Skeletal muscle tissue (tissue), 4 donors: ENCODE results near the gene PHF21B. TPM values are rescaled to one million over a fixed set of nuclear protein-coding genes. Genes with fewer than 3 reads are reported as not detected.
A peak's percentile ranks its signal among the peaks of the same experiment; 100 is the strongest.

Source experiments
- H3K27ac ChIP-seq: one replicate; pipeline ENCODE4 v1.7.0; 2013; ENCODE audit warnings: mild to moderate bottlenecking, low read depth, low read length, inconsistent platforms
- H3K27me3 ChIP-seq, 3 donors: one replicate each; pipeline ENCODE4 v1.7.0; 2013; ENCODE audit warnings: low read length in 3 of 3; ENCODE audit not compliant: control insufficient read depth in 3 of 3, insufficient read depth in 3 of 3
- H3K36me3 ChIP-seq, 3 donors: one replicate each; pipeline ENCODE4 v1.7.0; 2013; ENCODE audit warnings: low read length in 3 of 3; ENCODE audit not compliant: control insufficient read depth in 3 of 3, insufficient read depth in 3 of 3
- H3K4me1 ChIP-seq, 3 donors: one replicate each; pipeline ENCODE4 v1.7.0; 2013; ENCODE audit warnings: low read length in 3 of 3, mild to moderate bottlenecking in 3 of 3; ENCODE audit not compliant: control insufficient read depth in 3 of 3, insufficient read depth in 3 of 3
- H3K4me3 ChIP-seq, 3 donors: one replicate each; pipeline ENCODE4 v1.7.0; 2013; ENCODE audit warnings: low read length in 3 of 3
- H3K9ac ChIP-seq, 3 donors: one replicate each; pipeline ENCODE4 v1.7.0; 2013; ENCODE audit warnings: low read length in 3 of 3, mild to moderate bottlenecking in 3 of 3, moderate library complexity in 2 of 3, low read depth in 1 of 3
- H3K9me3 ChIP-seq, 3 donors: one replicate each; pipeline ENCODE4 v1.7.0; 2013; ENCODE audit warnings: low read length in 3 of 3; ENCODE audit not compliant: control insufficient read depth in 3 of 3
- total RNA-seq: library from RNA; depleted of rRNA; stranded (reverse); fragments of >200 nt; gene quantifications from one replicate; pipeline ENCODE4 v1.2.3, GENCODE V29; 2014
- donor health status: Osteomylitis.

The PHF21B gene
- total RNA-seq, 1 donor from 2014 or later = 1.0 TPM

- Histone ChIP-seq H3K4me3 (no peak overlapping the region), H3K4me1 (no peaks in the 10 kb centered on the region), H3K9me3 (peaks cover 3 to 6% (median 5%) of the 10 kb centered on the region in 3 donors), H3K36me3 (no peaks in the 10 kb centered on the region), H3K9ac (no peak overlapping the region), H3K27ac (no peak overlapping the region), H3K27me3 (peaks cover 4 to 18% (median 6%) of the 10 kb centered on the region in 3 donors)
Observed at GRCh38 chr22:44845796-44846720, 163.7 kb downstream of the PHF21B start.

- Histone ChIP-seq H3K9me3 (peaks cover 3 to 6% (median 5%) of the 10 kb centered on the region in 3 donors), H3K27me3 (peaks cover 4 to 25% (median 11%) of the 10 kb centered on the region in 3 donors), H3K4me3 (no peak overlapping the region), H3K36me3 (no peaks in the 10 kb centered on the region), H3K4me1 (no peaks in the 10 kb centered on the region), H3K9ac (no peak overlapping the region), H3K27ac (no peak overlapping the region)
Observed at GRCh38 chr22:44845191-44845590, 164.6 kb downstream of the PHF21B start.

GRCh38 chr22:44842417-44842816 lies 167.4 kb downstream of the PHF21B start:
- no peak overlapping the region for H3K9ac ChIP-seq
- H3K4me3 ChIP-seq = no peak overlapping the region
- no peaks in the 10 kb centered on the region for H3K4me1 ChIP-seq
- peaks cover 12 to 45% (median 16%) of the 10 kb centered on the region in 3 donors for H3K27me3 ChIP-seq
- H3K36me3 ChIP-seq = no peaks in the 10 kb centered on the region
- peaks cover 3 to 6% (median 5%) of the 10 kb centered on the region in 3 donors for H3K9me3 ChIP-seq
- H3K27ac ChIP-seq = no peak overlapping the region

GRCh38 chr22:44840611-44841322 lies 169.0 kb downstream of the PHF21B start:
- Histone ChIP-seq H3K27ac (no peak overlapping the region), H3K9me3 (peaks cover 6 to 7% (median 7%) of the 10 kb centered on the region in 3 donors), H3K9ac (no peak overlapping the region), H3K36me3 (no peaks in the 10 kb centered on the region), H3K4me3 (no peak overlapping the region), H3K4me1 (no peaks in the 10 kb centered on the region), H3K27me3 (peaks cover 12 to 46% (median 15%) of the 10 kb centered on the region in 3 donors)

GRCh38 chr22:44839721-44840120 lies 170.1 kb downstream of the PHF21B start:
- no peaks in the 10 kb centered on the region for H3K4me1 ChIP-seq
- H3K9ac ChIP-seq = no peak overlapping the region
- H3K27me3 ChIP-seq = peaks cover 12 to 39% (median 15%) of the 10 kb centered on the region in 3 donors
- no peak overlapping the region for H3K4me3 ChIP-seq
- H3K27ac ChIP-seq = no peak overlapping the region
- H3K36me3 ChIP-seq = no peaks in the 10 kb centered on the region
- peaks cover 2 to 7% (median 6%) of the 10 kb centered on the region in 3 donors for H3K9me3 ChIP-seq

- H3K4me3 ChIP-seq = no peak overlapping the region
- no peak overlapping the region for H3K27ac ChIP-seq
- no peaks in the 10 kb centered on the region for H3K4me1 ChIP-seq
- peaks cover 12 to 39% (median 15%) of the 10 kb centered on the region in 3 donors for H3K27me3 ChIP-seq
- peaks cover 2 to 6% (median 5%) of the 10 kb centered on the region in 3 donors for H3K9me3 ChIP-seq
- peak overlapping the region in 1 of 3 donors; percentile 20 for H3K9ac ChIP-seq
- H3K36me3 ChIP-seq = no peaks in the 10 kb centered on the region
Observed at GRCh38 chr22:44839061-44839460, 170.7 kb downstream of the PHF21B start.

- Histone ChIP-seq H3K4me3 (no peak overlapping the region), H3K4me1 (no peaks in the 10 kb centered on the region), H3K27ac (no peak overlapping the region), H3K27me3 (peaks cover 12 to 39% (median 15%) of the 10 kb centered on the region in 3 donors), H3K36me3 (no peaks in the 10 kb centered on the region), H3K9ac (no peak overlapping the region), H3K9me3 (peaks cover 2 to 6% (median 5%) of the 10 kb centered on the region in 3 donors)
Observed at GRCh38 chr22:44838316-44839016, 171.3 kb downstream of the PHF21B start.

- Histone ChIP-seq H3K4me1 (no peaks in the 10 kb centered on the region), H3K36me3 (no peaks in the 10 kb centered on the region), H3K27ac (no peak overlapping the region), H3K4me3 (no peak overlapping the region), H3K9ac (no peak overlapping the region), H3K27me3 (peaks cover 12 to 39% (median 15%) of the 10 kb centered on the region in 3 donors), H3K9me3 (peaks cover 2 to 9% (median 6%) of the 10 kb centered on the region in 3 donors)
Observed at GRCh38 chr22:44837481-44837880, 172.3 kb downstream of the PHF21B start.

- Histone ChIP-seq H3K9me3 (peaks cover 0 to 11% (median 6%) of the 10 kb centered on the region in 3 donors), H3K27me3 (peaks cover 0 to 17% (median 6%) of the 10 kb centered on the region in 3 donors), H3K27ac (no peak overlapping the region), H3K9ac (no peak overlapping the region), H3K36me3 (no peaks in the 10 kb centered on the region), H3K4me1 (no peaks in the 10 kb centered on the region), H3K4me3 (no peak overlapping the region)
Observed at GRCh38 chr22:44834065-44834464, 175.7 kb downstream of the PHF21B start.
